ENCODE results near the gene HSD11B1.

HSD11B1 gene

DNA sequence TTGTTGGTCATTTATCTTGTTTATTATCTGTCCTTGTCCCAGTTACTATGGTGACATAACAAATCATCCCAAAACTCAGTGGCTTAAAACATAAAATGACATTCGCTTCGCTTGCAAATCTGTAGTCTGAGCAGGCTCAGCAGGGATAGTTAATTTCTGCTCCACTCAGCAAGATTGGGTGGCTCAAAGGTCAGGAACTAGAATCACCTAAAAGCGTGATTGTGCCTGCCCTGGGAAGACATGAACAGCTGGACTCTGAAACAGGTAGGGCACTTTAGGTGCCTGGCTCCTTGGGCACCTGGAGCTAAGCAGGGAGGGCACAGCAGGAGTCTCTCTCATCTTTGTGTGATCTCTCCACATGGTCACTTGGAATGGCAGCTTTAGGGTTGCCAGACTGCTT lies 36.5 kb downstream of the HSD11B1 start:
- no peak overlapping the region for H3K4me3 ChIP-seq (ENCODE audit: low read depth, low read length)
- in situ Hi-C loops (cut with HindIII; ENCODE audit: low sequenced_read_pairs), result no loop called here
- TF ChIP-seq, protein P1, sequence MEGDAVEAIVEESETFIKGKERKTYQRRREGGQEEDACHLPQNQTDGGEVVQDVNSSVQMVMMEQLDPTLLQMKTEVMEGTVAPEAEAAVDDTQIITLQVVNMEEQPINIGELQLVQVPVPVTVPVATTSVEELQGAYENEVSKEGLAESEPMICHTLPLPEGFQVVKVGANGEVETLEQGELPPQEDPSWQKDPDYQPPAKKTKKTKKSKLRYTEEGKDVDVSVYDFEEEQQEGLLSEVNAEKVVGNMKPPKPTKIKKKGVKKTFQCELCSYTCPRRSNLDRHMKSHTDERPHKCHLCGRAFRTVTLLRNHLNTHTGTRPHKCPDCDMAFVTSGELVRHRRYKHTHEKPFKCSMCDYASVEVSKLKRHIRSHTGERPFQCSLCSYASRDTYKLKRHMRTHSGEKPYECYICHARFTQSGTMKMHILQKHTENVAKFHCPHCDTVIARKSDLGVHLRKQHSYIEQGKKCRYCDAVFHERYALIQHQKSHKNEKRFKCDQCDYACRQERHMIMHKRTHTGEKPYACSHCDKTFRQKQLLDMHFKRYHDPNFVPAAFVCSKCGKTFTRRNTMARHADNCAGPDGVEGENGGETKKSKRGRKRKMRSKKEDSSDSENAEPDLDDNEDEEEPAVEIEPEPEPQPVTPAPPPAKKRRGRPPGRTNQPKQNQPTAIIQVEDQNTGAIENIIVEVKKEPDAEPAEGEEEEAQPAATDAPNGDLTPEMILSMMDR (IDR thresholded peaks at IDR 0.05; ENCODE audit: low read depth, low read length), result no peak
- no peak for DNase-seq (ENCODE audit: low read depth, low spot score)

DNA sequence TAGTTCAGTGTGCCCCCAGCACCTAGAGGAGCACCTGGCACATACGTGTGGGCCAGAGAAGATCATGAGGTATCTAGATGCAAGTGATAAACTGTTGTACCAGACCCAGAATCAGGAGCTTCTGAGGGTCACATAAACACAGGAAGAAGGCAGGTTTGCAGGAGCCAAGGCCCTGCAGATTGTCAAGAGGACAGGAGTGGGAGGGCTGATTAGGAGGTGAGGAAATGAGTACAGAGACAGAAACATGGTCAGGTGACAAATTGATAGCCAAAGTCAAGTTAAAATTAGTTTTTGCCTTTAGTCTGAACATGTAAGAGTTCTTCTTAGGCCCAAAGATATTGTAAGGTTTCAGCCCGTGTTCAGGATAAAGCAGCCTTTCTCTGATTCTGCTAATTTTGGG lies 37.2 kb downstream of the HSD11B1 start:
- TF ChIP-seq, protein P1 (IDR thresholded peaks at IDR 0.05; ENCODE audit: low read depth, low read length), result no peak

DNA sequence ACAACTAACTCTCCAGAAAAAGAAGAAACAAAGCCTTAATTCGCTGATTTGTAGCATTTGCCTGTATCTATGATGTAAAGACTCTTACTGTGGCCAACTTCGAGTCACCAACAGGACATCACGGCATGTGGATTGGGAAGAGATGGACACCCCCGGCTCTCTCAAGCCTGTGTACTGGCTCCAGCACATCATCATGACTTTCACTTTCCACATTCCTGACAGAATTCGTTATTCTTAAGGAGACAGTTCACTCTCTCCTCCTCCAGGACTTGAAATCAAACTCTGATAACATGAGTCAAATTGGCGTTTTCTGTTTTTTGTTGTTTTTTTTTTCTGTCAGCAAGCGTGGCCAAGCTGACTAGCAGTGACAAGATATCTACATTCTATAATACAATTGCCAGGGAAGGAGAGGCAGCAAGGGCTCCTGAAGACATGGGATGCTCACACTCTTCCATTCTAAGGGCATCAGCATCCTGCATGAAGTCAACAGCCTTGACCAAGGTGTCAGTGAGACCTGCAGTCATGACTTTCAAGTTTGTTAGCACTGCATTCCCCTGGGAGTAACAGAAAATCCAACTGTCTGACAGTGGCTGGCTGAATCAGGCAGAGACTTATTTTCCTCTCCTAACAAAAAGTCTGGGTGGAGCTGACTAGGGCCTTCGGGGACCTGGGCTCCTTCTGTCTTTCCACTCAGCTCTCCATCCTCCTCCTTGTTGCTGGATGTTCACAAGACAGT lies 37.9 kb downstream of the HSD11B1 start:
- H3K4me3 ChIP-seq (ENCODE audit: low read depth, low read length), result no peak overlapping the region
- DNase-seq (ENCODE audit: low read depth, low spot score), result peak; percentile 71
- in situ Hi-C loops (cut with HindIII; ENCODE audit: low sequenced_read_pairs), result no loop called here

More for the DNA sequence above, 37.2 kb downstream of the HSD11B1 start:
- H3K4me3 ChIP-seq (ENCODE audit: low read depth, low read length), result no peak overlapping the region
- in situ Hi-C loops (cut with HindIII; ENCODE audit: low sequenced_read_pairs), result no loop called here
- no peak for DNase-seq (ENCODE audit: low read depth, low spot score)

DNA sequence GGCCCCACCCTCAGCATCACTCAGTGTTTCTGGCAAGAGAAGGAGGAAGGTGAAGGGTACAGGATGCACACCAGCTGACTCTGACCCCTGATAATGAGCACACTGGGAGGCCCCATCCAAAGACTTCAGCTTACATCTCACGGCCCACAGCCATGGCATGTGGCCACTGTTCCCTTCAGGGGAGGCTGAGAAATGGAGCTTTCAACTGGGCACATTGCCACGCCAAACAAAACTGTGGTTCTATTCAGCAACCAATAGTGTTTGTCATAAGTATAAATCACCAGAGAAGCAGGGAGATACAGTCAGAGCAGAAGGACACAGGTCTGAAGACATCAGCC lies 38.5 kb downstream of the HSD11B1 start:
- DNase-seq (ENCODE audit: low read depth, low spot score), result peak; percentile 96

More for the DNA sequence above, 37.9 kb downstream of the HSD11B1 start:
- TF ChIP-seq, protein P1 (IDR thresholded peaks at IDR 0.05; ENCODE audit: low read depth, low read length), result no peak

DNA sequence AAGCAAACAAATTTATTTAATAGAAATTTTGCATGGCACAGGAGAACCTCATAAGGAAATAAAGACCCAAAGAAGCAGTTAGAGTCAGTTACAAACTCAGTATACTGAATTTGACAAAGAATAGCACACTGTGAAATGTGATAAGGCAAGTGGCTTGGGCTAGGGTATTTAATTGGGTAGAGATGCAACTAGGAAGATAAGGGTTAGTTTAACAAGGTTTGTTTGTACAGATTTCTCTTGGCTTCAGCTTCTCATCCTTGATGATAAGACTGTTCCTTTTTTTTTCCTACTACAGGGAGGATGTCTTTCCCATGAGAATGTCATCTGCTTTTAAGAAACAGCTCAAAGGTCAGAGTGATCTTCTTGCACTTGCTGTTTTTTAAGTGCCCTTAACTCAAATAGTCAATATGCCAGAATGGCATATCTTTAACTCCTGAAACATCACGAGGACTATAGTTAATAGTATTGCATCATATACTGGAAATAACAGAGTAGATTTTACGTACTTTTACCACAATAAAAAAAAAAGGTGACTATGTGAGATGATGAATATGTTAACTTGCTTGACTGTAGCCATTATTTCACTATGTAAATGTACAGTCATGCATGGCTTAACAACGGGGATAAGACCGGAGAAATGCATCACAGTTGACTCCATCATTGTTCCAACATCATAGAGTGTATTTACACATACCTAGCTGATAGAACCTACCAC lies 42.0 kb downstream of the HSD11B1 start:
- no peak overlapping the region for H3K4me3 ChIP-seq (ENCODE audit: low read depth, low read length)
- TF ChIP-seq, protein P1 (IDR thresholded peaks at IDR 0.05; ENCODE audit: low read depth, low read length), result no peak
- no peak for DNase-seq (ENCODE audit: low read depth, low spot score)
- in situ Hi-C loops (cut with HindIII; ENCODE audit: low sequenced_read_pairs), result no loop called here

More for the DNA sequence above, 38.5 kb downstream of the HSD11B1 start:
- TF ChIP-seq, protein P1 (IDR thresholded peaks at IDR 0.05; ENCODE audit: low read depth, low read length), result no peak
- in situ Hi-C loops (cut with HindIII; ENCODE audit: low sequenced_read_pairs), result no loop called here
- no peak overlapping the region for H3K4me3 ChIP-seq (ENCODE audit: low read depth, low read length)

DNA sequence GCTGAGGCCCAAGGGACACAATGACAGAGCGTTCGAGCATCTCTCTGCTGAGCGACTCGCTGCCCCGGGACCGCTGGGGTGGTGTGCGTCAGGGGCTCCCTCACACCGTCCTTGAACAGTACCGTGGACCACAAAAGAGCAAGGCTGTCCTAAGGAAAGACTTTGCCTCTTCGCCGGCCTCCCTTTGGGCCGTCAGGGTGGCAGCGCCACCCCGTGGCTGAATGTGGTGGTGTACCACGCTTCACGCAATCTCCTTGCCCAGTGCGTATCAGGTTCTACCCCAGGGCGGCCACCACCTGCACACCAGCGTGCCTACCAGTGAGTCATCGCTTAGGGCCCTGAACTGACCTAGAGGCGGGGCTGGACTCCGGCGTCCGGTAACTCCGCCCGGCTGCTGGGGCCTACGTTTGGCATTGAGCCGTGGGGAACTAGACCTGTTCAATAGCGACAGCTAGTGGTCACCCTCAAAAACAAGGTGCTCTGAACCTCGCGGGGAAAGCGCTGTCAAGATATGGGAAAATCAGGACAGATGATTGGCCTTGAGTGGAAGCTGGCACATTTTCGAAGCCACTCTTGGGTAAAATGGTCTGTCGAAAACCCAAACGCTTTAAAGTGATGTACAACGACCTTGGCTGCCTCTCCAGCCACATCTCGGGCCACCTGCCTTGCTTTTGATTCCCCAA lies 43.1 kb downstream of the HSD11B1 start:
- H3K4me3 ChIP-seq (ENCODE audit: low read depth, low read length), result no peak overlapping the region
- TF ChIP-seq, protein P1 (IDR thresholded peaks at IDR 0.05; ENCODE audit: low read depth, low read length), result peak; percentile 75
- in situ Hi-C loops (cut with HindIII; ENCODE audit: low sequenced_read_pairs), result no loop called here

More for the DNA sequence above, 43.1 kb downstream of the HSD11B1 start:
- peak; percentile 94 for DNase-seq (ENCODE audit: low read depth, low spot score)

Measured in astrocyte of the spinal cord (primary cell).